Fibroblast of lung (primary cell): ENCODE data around the gene KIAA0586. TPM values are rescaled to one million over a fixed set of nuclear protein-coding genes. Genes with fewer than 3 reads are reported as not detected.
A peak's percentile ranks its signal among the peaks of the same experiment; 100 is the strongest.

ENCODE experiments used
- DNase-seq, 2 donors: peaks; one replicate each; pipeline versions ENCODE4 v3.0.0 to v3.0.0-alpha.2; 2010; ENCODE audit warnings: low read depth in 2 of 2
- H2AFZ ChIP-seq: 2 replicates; pipeline ENCODE4 v1.5.1; 2012; ENCODE audit warnings: low read length, control low read depth, inconsistent platforms
- H3K27ac ChIP-seq: 2 replicates; pipeline ENCODE4 v1.5.1; 2011; ENCODE audit warnings: low read length, control low read depth; ENCODE audit not compliant: insufficient read depth
- H3K27me3 ChIP-seq: 2 replicates; pipeline ENCODE4 v1.5.1; 2011; ENCODE audit warnings: mild to moderate bottlenecking, low read length; ENCODE audit not compliant: control insufficient read depth, insufficient read depth
- H3K36me3 ChIP-seq: 2 replicates; pipeline ENCODE4 v1.5.1; 2011; ENCODE audit warnings: low read length; ENCODE audit not compliant: control insufficient read depth, insufficient read depth
- H3K4me1 ChIP-seq: 2 replicates; pipeline ENCODE4 v1.5.1; 2011; ENCODE audit warnings: low read length; ENCODE audit not compliant: control insufficient read depth, insufficient read depth; ENCODE audit errors: extremely low read depth
- H3K4me2 ChIP-seq: 2 replicates; pipeline ENCODE4 v1.5.1; 2011; ENCODE audit warnings: low read length, control low read depth; ENCODE audit not compliant: insufficient read depth; ENCODE audit errors: extremely low read depth
- H3K4me3 ChIP-seq, 4 experiments: fragments of 200-600 bp in 1 of 4; sonication (generic) in 1 of 4; replicated peaks in 1 of 4; 2 replicates each; pipeline ENCODE4 v1.5.1; 2011 to 2016; ENCODE audit warnings: low read length in 4 of 4, low read depth in 3 of 4, mild to moderate bottlenecking in 3 of 4, control low read depth in 2 of 4, inconsistent platforms in 1 of 4, mixed read lengths in 1 of 4; ENCODE audit not compliant: insufficient read depth in 1 of 4; ENCODE audit errors: control extremely low read depth in 1 of 4
- H3K79me2 ChIP-seq: 2 replicates; pipeline ENCODE4 v1.5.1; 2012; ENCODE audit warnings: mild to moderate bottlenecking, low read length, inconsistent platforms; ENCODE audit not compliant: control insufficient read depth, insufficient read depth
- H3K9ac ChIP-seq: 2 replicates; pipeline ENCODE4 v1.5.1; 2011; ENCODE audit warnings: mild to moderate bottlenecking, low read length, control low read depth; ENCODE audit not compliant: insufficient read depth
- H3K9me3 ChIP-seq: 2 replicates; pipeline ENCODE4 v1.5.1; 2012; ENCODE audit warnings: low read depth, low read length; ENCODE audit not compliant: control insufficient read depth, insufficient read depth
- H4K20me1 ChIP-seq: 2 replicates; pipeline ENCODE4 v1.5.1; 2011; ENCODE audit warnings: low read length; ENCODE audit not compliant: control insufficient read depth, insufficient read depth; ENCODE audit errors: extremely low read depth
- EZH2 ChIP-seq: IDR thresholded peaks from 2 replicates; pipeline ENCODE4 v1.5.1; 2012; ENCODE audit warnings: low read length, control low read depth, mild to moderate bottlenecking; ENCODE audit errors: missing control alignments
- polyA plus RNA-seq, 2 donors: library from polyadenylated mRNA; depleted of rRNA in 1 of 2; stranded (reverse) in 1 of 2; unstranded in 1 of 2; fragments of >200 nt; gene quantifications; 2 replicates each; pipeline ENCODE4 v1.2.1, GENCODE V29; 2011 to 2012; ENCODE audit warnings: missing spikeins in 1 of 2
- total RNA-seq: library from RNA; depleted of rRNA; stranded (reverse); fragments of >200 nt; gene quantifications from 2 replicates; pipeline ENCODE4 v1.2.1, GENCODE V29; 2014
- TF ChIP-seq, protein P1 (sequence below), 2 donors: IDR thresholded peaks in 1 of 2; conservative IDR thresholded peaks in 1 of 2; 1 replicate in 1 of 2; 2 replicates in 1 of 2; pipeline ENCODE4 v1.5.1; 2011 to 2012; ENCODE audit warnings: low read length in 2 of 2, control low read depth in 1 of 2, inconsistent platforms in 1 of 2, low read depth in 1 of 2, mild to moderate bottlenecking in 1 of 2

KIAA0586 gene
- total and polyA plus RNA-seq, 2 donors (not counting 1 experiment from before 2014, with no cell fraction given), result 17.8 to 18.9 TPM

GRCh38 chr14:58465421-58465820 lies 37.9 kb downstream of the KIAA0586 start:
- H3K4me3 ChIP-seq, result no peak overlapping the region
- H3K27ac ChIP-seq, result no peak overlapping the region
- H3K4me2 ChIP-seq, result no peak overlapping the region
- H3K4me1 ChIP-seq, result no peaks in the 10 kb centered on the region
- no peaks in the 10 kb centered on the region for H3K27me3 ChIP-seq
- TF ChIP-seq EZH2, result no peak
- TF ChIP-seq, protein P1, sequence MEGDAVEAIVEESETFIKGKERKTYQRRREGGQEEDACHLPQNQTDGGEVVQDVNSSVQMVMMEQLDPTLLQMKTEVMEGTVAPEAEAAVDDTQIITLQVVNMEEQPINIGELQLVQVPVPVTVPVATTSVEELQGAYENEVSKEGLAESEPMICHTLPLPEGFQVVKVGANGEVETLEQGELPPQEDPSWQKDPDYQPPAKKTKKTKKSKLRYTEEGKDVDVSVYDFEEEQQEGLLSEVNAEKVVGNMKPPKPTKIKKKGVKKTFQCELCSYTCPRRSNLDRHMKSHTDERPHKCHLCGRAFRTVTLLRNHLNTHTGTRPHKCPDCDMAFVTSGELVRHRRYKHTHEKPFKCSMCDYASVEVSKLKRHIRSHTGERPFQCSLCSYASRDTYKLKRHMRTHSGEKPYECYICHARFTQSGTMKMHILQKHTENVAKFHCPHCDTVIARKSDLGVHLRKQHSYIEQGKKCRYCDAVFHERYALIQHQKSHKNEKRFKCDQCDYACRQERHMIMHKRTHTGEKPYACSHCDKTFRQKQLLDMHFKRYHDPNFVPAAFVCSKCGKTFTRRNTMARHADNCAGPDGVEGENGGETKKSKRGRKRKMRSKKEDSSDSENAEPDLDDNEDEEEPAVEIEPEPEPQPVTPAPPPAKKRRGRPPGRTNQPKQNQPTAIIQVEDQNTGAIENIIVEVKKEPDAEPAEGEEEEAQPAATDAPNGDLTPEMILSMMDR (conservative IDR thresholded peaks at IDR 0.05 in 1 of 2, IDR thresholded peaks at IDR 0.05 in 1 of 2; ENCODE audit: low read depth in 1 of 2, low read length in 2 of 2), result no peak
- H2AFZ ChIP-seq, result no peak overlapping the region
- peaks cover 9% of the 10 kb centered on the region for H3K36me3 ChIP-seq
- H3K79me2 ChIP-seq, result no peaks in the 10 kb centered on the region
- no peaks in the 10 kb centered on the region for H4K20me1 ChIP-seq
- peak; percentile 28 to 39 for DNase-seq
- H3K9me3 ChIP-seq, result no peaks in the 10 kb centered on the region
- no peak overlapping the region for H3K9ac ChIP-seq

DNA sequence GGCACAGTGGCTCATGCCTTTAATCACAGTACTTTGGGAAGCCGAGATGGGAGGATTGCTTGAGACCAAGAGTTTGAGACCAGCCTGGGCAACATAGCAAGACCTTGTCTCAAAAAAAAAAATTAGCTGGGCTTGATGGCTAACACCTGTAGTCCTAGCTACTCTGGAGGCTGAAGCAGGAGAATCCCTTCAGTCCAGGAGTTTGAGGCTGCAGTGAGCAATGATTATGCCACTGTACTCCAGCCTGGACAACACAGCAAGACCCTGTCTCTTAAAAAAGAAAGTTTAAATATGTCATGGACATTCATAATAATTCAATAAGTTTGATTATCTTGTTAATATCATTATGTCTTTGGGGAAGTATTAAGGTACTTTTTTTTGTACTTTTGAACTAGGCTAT lies 38.9 kb downstream of the KIAA0586 start:
- Histone ChIP-seq H3K9ac (no peak overlapping the region), H3K27me3 (no peaks in the 10 kb centered on the region), H3K79me2 (no peaks in the 10 kb centered on the region), H3K9me3 (no peaks in the 10 kb centered on the region), H3K4me1 (no peaks in the 10 kb centered on the region), H3K4me3 (no peak overlapping the region), H2AFZ (no peak overlapping the region), H3K27ac (no peak overlapping the region), H3K36me3 (peaks cover 9% of the 10 kb centered on the region), H3K4me2 (no peak overlapping the region), H4K20me1 (no peaks in the 10 kb centered on the region)
- DNase-seq, result no peak
- TF ChIP-seq, protein P1 (conservative IDR thresholded peaks at IDR 0.05 in 1 of 2, IDR thresholded peaks at IDR 0.05 in 1 of 2; ENCODE audit: low read depth in 1 of 2, low read length in 2 of 2), result no peak
- TF ChIP-seq EZH2, result no peak

GRCh38 chr14:58467575-58467974 lies 40.1 kb downstream of the KIAA0586 start:
- no peak overlapping the region for H3K9ac ChIP-seq
- H3K27me3 ChIP-seq, result no peaks in the 10 kb centered on the region
- peaks cover 7% of the 10 kb centered on the region for H3K36me3 ChIP-seq
- H3K9me3 ChIP-seq, result no peaks in the 10 kb centered on the region
- DNase-seq, result no peak
- TF ChIP-seq, protein P1 (conservative IDR thresholded peaks at IDR 0.05 in 1 of 2, IDR thresholded peaks at IDR 0.05 in 1 of 2; ENCODE audit: low read depth in 1 of 2, low read length in 2 of 2), result no peak
- TF ChIP-seq EZH2, result no peak
- H3K79me2 ChIP-seq, result no peaks in the 10 kb centered on the region
- no peak overlapping the region for H3K27ac ChIP-seq
- H4K20me1 ChIP-seq, result no peaks in the 10 kb centered on the region
- H2AFZ ChIP-seq, result no peak overlapping the region
- H3K4me1 ChIP-seq, result no peaks in the 10 kb centered on the region
- no peak overlapping the region for H3K4me2 ChIP-seq
- H3K4me3 ChIP-seq, result no peak overlapping the region
